Aortic smooth muscle cell (primary cell): ENCODE data around the gene ARHGEF11. TPM values are rescaled to one million over a fixed set of nuclear protein-coding genes. Genes with fewer than 3 reads are reported as not detected.

Experiments
- total RNA-seq: library from RNA; depleted of rRNA; stranded (reverse); fragments of >200 nt; gene quantifications from 2 replicates; pipeline ENCODE4 v1.2.3, GENCODE V29; 2014

Gene ARHGEF11, protein sequence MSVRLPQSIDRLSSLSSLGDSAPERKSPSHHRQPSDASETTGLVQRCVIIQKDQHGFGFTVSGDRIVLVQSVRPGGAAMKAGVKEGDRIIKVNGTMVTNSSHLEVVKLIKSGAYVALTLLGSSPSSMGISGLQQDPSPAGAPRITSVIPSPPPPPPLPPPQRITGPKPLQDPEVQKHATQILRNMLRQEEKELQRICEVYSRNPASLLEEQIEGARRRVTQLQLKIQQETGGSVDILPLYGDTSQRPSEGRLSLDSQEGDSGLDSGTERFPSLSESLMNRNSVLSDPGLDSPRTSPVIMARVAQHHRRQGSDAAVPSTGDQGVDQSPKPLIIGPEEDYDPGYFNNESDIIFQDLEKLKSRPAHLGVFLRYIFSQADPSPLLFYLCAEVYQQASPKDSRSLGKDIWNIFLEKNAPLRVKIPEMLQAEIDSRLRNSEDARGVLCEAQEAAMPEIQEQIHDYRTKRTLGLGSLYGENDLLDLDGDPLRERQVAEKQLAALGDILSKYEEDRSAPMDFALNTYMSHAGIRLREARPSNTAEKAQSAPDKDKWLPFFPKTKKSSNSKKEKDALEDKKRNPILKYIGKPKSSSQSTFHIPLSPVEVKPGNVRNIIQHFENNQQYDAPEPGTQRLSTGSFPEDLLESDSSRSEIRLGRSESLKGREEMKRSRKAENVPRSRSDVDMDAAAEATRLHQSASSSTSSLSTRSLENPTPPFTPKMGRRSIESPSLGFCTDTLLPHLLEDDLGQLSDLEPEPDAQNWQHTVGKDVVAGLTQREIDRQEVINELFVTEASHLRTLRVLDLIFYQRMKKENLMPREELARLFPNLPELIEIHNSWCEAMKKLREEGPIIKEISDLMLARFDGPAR (N-terminal part only)
- 30.0 and 34.9 TPM in 2 replicates for total RNA-seq

GRCh38 chr1:157045250-157046218 is at the start of gene ARHGEF11:
TSS of gene ARHGEF11 (minus strand) at chr1:157045742. CDS start at chr1:157044330, 1,412 bp downstream.

GRCh38 chr1:156920233-156921052 is 125.1 kb downstream of the ARHGEF11 start, which contains the start of gene LRRC71:
TSS of gene LRRC71 (plus strand) at chr1:156920632. CDS start at chr1:156920804, 172 bp downstream.

GRCh38 chr1:156893048-156893953 is 152.2 kb downstream of the ARHGEF11 start, which contains the start of gene PEAR1:
TSS of gene PEAR1 (plus strand) at chr1:156893718. CDS start at chr1:156903927, 10,209 bp downstream.

Other genes starting within 250 kb of the ARHGEF11 start
- 0.19 and 0.53 TPM in 2 replicates for gene SH2D2A, start 228.9 kb downstream of the ARHGEF11 start, total RNA-seq
- gene INSRR, start 186.6 kb downstream of the ARHGEF11 start, total RNA-seq: under 0.01 TPM in 1 of 2 replicates, not detected in the other
- not detected in 2 replicates for gene NTRK1, start 184.9 kb downstream of the ARHGEF11 start, total RNA-seq
- 7.8 and 15.9 TPM in 2 replicates for gene PEAR1, start 152.0 kb downstream of the ARHGEF11 start, total RNA-seq
- gene LRRC71, start 125.1 kb downstream of the ARHGEF11 start, total RNA-seq: 0.13 and 0.75 TPM in 2 replicates
- not detected in 2 replicates for gene ETV3L, start 54.1 kb upstream of the ARHGEF11 start, total RNA-seq
- 13.8 and 14.9 TPM in 2 replicates for gene ETV3, start 92.7 kb upstream of the ARHGEF11 start, total RNA-seq